Measurements from ENCODE around the gene SLC2A5.
"Not testable (repeated sequence)": the region's sequence is repeated elsewhere in the genome, so short reads cannot be mapped to it uniquely, and the experiment has no call there.

Gene SLC2A5

DNA sequence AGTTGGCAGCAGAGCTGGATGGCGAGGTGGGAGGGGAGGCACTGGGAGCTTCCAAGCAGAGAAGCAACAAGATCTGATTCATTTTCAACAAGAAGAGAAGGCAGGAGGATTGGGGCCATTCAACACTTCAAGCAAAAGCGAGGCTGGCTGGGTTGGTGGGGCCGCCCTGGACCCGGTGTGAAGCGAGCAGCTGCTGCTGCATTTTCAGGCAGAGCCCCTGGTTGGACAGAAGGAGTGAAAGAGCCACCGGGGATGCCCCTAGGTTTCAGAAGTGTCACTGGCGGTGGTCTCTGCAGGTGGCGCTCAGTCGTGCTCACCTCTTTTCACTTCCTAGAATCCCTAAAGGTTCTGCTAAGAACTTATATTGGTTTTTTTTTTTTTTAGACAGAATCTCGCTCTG lies 61.2 kb downstream of the SLC2A5 start:
- DNase-seq (ENCODE audit: low read depth in 2 of 2) = no peak

DNA sequence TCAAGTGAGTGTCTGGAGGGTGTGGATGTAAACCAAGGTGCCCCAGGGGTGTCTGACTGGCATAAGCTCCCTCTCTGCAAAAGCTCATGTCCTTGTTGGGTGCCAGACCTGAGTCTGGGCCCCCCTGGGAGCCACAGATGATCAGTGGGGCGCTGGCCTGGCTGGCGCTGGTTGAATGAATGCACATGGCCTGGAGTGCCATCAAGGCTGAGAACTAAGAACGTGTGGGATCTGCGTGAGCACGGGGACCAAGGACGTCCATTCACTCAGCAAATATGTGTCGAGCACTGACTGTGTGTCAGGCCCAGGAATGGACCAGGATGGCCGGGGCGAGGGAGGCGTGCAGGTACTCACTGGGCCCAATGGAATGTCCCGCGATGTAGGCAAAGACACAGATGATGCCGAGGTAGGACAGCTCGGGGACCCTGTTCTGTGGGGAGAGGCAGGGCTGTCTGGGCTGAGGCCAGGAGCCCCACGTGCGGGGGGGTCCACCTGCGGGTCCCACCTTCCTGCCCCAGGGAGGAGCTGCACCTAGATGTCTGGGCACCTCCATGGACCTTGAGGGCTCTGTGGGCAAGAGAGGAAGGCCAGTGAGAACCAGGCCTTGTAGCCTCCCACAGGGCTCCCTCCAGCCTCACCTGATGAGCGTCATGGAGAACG lies 62.3 kb downstream of the SLC2A5 start:
- DNase-seq (ENCODE audit: low read depth in 2 of 2) = no peak

DNA sequence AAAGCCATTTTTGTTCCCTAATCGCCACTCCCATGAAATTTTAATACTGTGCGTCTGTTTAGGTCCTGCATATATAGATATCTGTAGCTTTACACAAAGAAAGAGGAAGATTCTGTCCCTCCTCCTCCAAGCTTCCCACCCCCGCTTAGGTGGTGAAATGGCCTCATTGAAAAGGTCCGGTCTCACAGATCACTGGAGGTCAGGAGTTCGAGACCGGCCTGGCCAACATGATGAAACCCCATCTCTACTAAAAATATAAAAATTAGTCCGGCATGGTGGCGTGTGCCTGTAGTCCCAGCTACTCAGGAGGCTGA lies 64.1 kb downstream of the SLC2A5 start:
- DNase-seq (ENCODE audit: low read depth in 2 of 2) = no peak

DNA sequence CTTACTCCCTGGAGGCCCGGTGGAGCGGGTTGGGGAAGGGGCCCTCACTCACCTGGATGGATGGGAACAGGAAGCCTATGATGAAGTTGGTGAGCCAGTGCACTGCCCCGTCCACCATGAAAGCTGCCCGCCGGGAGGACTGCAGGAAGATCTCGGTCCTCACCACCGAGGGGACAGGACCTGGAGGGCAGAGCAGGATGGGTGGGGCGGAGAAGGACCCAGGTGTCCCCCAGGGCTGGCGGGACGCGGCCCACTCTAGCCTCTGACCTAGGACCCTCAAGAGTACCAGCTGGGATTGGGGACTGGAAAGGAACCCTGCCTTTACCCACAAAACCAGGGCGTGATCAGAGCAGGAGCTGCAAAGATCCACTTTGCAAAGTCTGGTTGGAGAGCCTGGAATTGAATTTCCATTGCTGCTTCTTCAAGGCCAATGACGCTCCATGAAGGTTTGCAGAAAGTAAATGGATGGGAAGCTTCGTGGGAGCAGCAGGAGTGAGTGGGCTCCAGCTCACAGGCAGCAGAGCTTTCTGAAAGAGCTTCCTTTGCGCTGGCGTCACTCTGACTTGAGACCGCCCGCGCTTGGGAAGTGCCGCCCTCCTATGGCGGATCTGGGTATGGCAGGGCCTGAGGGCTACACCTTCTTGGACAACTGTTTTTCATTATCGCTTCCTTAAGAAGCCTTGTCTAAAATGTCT lies 64.6 kb downstream of the SLC2A5 start:
- DNase-seq (ENCODE audit: low read depth in 2 of 2) = peak; percentile 70 to 72

DNA sequence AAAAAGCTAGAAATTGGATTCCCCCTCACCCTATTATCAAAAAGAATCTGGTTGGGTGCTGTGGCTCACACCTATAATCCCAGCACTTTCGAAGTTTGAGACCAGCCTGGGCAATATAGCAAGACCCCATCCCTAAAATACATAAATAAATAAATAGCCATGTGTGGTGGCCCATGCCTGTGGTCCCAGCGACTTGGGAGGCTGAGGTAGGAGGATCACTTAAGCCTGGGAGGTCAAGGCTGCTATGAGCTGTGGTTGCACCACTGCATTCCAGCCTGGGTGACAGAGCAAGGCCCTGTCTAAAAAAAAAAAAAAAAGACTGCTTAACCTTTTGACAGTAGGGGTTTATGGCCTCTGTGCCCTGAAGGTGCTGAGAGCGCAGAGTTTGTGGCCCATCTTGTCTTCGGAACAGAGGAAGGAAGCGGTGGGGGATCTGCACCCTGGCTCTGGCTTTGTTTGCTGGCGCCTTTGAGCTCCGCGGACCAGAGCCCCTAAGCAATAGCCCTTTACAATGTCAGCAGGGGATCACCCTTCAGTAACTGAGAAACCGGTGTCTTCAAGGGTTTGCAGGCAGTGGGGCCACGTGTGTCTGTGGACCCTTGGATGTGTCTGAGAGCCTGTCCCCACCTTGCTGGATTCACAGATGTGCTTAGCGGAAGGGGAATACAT lies 65.3 kb downstream of the SLC2A5 start:
- DNase-seq (ENCODE audit: low read depth in 2 of 2) = no peak

DNA sequence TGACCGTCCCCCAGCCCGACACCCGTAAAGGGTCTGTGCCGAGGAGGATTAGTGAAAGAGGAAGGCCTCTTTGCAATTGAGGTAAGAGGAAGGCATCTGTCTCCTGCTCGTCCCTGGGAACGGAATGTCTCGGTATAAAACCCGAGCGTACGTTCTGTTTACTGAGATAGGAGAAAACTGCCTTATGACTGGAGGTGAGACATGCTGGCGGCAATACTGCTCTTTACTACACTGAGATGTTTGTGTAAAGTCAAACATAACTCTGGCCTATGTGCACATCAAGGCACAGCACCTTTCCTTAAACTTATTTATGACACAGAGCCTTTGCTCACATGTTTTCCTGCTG lies 67.2 kb downstream of the SLC2A5 start:
- not testable (repeated sequence) for DNase-seq (ENCODE audit: low read depth in 2 of 2)

DNA sequence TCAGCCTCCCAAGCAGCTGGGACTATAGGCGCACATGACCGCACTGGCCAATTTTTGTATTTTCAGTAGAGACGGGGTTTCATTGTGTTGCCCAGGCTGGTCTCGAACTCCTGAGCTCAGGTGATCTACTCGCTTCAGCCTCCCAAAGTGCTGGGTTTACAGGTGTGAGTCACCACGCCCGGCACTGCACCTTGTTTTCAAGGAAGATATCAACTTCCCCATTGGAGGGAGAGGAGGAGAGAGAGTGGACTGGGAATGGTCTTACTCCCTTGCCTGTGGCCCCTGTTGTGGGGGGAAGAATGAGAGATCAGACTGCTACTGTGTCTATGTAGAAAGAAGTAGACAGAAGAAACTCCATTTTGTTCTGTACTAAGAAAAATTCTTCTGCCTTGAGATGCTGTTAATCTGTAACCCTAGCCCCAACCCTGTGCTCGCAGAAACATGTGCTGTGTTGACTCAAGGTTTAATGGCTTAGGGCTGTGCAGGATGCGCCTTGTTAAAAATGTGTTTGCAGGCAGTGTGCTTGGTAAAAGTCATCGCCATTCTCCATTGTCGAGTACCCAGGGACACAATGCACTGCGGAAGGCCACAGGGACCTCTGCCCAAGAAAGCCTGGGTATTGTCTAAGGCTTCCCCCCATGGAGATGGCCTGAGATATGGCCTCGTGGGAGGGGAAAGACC lies 67.8 kb downstream of the SLC2A5 start:
- DNase-seq (ENCODE audit: low read depth in 2 of 2) = not testable (repeated sequence)

DNA sequence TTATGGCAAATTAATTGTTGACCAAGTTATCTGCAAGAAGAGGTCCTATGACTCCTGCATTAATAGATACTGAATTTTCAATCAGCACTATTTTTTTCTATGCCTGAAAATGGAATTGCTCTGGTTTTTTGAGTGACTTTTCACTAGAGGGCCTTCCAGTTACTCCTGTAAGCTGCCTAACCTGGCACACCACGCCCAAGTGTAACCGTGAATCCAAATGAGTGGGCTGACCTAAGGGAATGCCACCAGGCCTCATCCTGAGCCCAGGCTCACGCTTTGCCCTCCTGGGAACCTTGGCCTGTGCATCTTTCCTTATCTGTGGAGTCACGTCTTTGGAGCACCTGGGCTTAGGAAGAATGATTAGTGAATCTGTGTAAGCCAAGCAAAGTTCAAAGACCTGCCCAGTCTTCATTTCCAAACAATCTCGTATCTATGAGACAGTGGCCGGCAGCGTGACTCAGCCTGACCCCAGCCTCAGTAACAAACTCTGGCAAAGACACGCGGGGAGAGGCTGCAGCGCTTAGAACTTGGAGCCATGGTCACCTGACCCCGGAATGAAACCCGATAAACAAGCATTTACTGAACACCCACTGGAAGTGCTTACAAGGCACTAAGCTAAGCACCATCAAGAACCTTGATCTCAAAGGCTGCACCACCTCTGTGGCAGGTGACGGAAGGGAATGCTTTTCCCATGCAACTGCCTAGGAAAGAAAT lies 75.3 kb downstream of the SLC2A5 start:
- not testable (repeated sequence) for DNase-seq (ENCODE audit: low read depth in 2 of 2)

DNA sequence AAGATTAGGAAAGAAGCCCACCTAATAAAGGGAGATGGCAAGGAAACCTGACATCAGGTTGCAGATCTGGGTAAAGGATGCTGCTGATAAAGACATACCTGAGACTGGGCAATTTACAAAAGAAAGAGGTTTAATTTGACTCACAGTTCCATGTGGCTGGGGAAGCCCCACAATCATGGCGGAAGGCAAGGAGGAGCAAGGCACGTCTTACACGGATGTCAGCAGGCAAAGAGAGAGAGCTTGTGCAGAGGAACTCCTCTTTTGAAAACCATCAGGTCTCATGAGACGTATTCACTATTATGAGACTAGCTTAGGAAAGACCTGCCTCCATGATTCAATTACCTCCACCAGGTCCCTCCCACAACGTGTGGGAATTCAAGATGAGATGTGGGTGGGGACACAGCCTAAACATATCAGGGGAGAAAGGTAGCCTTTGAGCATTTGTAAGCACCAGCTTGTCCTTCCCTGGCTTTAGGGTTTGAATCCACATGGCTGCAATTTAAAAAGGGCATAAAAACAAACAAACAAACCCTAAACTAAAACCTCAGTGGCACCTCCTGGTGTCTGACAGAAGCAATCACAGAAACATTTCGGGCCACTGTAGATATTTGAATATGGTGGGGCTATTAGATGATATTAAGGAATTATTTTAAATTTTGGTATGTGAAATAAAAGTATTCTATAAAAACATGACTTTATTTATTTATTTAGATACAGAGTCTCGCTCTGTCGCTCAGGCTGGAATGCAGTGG lies 76.3 kb downstream of the SLC2A5 start:
- DNase-seq (ENCODE audit: low read depth in 2 of 2) = no peak

DNA sequence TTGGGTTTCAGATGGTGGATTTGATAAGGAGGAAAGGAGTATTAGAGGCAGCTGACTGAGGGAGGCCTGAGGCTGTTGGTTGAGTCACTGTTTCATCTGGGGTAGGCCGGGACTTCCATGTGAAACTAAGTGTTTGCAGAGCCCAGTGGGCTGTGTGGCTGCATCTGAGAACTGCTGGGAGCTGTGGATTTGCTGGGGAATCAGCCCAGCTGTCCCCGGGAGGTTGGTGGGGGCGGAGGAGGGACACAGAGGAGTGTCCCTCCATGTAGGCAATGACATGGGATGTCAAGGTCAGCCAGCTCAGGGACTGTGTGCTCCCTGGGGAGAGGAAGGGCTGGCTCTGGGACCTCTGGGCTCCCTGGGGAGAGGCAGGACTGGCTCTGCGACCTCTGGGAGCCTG lies 79.6 kb downstream of the SLC2A5 start:
- DNase-seq (ENCODE audit: low read depth in 2 of 2) = no peak

DNA sequence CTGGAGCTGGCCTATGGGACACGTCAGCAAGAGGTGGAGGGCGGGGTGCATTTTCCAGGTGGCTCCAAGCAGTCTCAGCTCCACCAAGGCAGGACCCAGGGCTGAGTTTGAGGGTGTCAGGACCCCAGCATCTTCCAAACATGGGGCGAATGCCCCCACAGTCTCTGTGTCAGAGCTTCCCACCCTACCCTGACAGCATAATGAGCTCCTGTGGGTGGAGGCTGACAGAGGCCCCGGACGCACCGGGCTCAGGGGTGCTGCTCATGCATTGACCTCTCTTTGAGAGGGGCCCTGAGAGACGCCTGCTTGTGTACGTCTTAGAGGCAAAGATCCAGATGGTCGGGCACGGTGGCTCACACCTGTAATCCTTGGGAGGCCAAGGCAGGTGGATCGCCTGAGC lies 80.4 kb downstream of the SLC2A5 start:
- no peak for DNase-seq (ENCODE audit: low read depth in 2 of 2)

DNA sequence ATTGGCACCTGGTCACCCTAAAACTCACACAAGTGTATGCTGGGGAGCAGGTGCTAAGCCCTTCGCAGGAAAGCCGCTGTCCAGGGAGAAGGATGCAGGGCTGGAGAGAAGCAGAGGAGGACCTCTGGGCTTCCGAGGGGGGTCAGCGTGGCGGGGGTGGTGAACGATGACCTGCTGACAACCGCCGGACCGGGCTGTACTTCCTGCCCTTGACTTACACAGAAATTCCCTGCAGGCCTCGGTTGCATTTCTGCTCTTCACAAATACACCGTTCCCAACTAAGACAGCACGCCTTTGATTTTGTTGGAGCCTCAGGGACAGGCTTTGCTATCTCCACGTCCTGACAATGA lies 80.8 kb downstream of the SLC2A5 start:
- no peak for DNase-seq (ENCODE audit: low read depth in 2 of 2)

DNA sequence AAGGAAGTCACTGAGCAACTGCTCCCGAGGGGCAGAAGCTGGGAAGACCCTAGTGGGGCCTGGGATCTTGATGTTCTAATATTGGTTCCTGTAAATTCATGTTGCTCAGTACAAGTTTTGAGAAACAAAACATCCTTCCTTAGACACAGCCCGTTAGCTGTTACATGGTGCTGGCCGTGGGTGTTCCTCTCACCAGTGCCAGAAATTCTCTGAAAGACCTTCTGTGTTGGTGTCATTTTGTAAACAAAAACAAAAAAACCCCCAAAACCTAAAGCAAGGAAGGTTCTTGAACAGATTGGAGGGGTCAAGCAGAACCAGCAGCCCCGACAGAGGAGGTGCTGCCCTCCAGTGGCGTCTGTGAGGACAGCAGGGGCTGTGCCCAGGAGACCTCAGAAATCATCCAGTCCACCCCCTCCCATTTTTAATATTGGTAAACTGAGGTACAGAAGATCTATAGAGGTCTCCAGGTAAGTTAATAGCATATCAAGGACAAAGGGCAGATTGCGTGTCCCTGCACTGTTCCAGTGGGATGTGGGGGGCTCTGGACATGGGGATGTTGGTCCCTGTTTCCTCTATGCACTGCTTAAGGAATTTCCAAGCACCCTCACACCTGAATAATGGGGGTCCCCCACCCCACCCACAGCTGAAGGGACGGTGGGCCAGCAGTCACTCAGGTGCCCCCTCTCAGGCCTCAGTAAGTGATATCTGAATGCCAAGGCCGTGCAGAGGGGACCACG lies 81.4 kb downstream of the SLC2A5 start:
- peak in 1 of 2 donors; percentile 55 for DNase-seq (ENCODE audit: low read depth in 2 of 2)

DNA sequence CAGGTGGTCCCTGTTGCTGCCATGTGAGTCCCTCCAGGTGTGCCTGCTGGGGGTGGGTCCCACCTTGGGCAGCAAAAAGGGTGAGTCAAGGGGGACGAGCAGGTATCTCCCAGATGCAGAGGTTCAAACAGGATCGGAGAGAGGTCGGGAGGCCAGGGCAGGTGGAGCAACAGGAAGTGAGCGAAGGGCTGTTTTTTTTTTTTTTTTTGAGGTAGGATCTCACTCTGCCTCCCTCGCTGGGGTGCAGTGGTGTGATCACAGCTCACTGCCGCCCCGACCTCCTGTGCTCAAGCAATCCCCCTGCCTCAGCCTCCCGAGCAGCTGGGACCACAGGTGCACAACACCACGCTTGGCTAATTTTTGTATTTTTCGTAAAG lies 82.6 kb downstream of the SLC2A5 start:
- no peak for DNase-seq (ENCODE audit: low read depth in 2 of 2)

DNA sequence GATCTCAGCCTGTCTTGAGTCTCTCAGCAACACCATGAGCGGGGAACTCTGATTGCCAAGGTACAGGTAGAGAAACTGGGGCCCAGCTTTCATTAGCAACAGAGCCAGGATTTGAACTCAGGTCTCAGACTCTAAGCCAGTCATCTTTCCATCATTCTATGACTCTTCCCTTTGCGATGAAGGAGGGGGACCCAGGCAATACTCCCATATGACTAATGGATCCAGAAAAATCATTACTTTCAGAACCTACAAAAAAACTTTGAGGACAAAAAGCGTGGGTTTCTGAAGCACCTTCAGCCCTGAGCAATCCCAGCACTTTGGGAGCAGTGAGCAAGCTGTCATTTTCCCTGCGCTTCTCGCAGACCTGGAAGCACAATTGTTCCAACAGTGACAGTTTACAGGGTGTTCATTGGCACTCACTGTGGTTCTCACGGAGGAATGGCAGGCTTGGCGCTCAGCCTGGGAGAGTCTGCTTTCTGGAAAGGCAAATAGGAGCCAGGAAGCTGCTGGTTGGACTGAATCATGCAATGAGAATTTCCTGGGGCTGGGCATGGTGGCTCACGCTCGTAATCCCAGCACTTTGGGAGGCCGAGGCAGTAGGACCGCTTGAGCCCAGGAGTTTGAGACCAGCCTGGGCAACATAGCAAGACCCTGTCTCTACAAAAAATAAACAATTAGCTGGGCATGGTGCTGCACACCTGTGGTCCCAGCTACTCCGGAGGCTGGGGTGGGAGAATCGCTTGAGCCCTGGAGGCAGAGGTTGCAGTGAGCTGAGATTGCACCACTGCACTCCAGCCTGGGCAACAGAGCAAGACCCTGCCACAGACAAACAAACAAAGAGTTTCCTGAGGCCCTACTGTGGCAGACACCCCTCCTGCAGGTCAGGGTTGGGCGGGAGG lies 83.3 kb downstream of the SLC2A5 start:
- no peak for DNase-seq (ENCODE audit: low read depth in 2 of 2)
